ENCODE data around the gene COX6B1.
A peak's percentile ranks its signal among the peaks of the same experiment; 100 is the strongest.

The COX6B1 gene

GRCh38 chr19:35629332-35629633 is 18.8 kb upstream of the COX6B1 start:
- ChIA-PET CTCF (no interaction called here), POLR2A (ENCODE audit: low non-redundant PET) (no interaction called here)
- H3K27ac ChIP-seq = peak overlapping the region; percentile 88
- TF ChIP-seq CTCF (conservative IDR thresholded peaks at IDR 0.05; ENCODE audit: low read depth) = no peak
- no peak for DNase-seq (ENCODE audit: low spot score)

- no peak for TF ChIP-seq CTCF (conservative IDR thresholded peaks at IDR 0.05; ENCODE audit: low read depth)
- DNase-seq (ENCODE audit: low spot score) = no peak
- no peak overlapping the region for H3K27ac ChIP-seq
- CTCF ChIA-PET = interaction anchor here (0.6 kb wide), 1 partner anchor 68 kb away, joined by 4 read pairs; no protein-coding TSS in a partner anchor
- POLR2A ChIA-PET (ENCODE audit: low non-redundant PET) = no interaction called here
Observed at GRCh38 chr19:35633727-35634440, 14.2 kb upstream of the COX6B1 start.

GRCh38 chr19:35636651-35637050 is 11.5 kb upstream of the COX6B1 start:
- TF ChIP-seq CTCF (conservative IDR thresholded peaks at IDR 0.05; ENCODE audit: low read depth) = no peak
- no peak for DNase-seq (ENCODE audit: low spot score)
- H3K27ac ChIP-seq = no peak overlapping the region; the same call in 1 of the 2 replicates
- POLR2A ChIA-PET (ENCODE audit: low non-redundant PET) = no interaction called here
- CTCF ChIA-PET = interaction anchor here (1.1 kb wide), 1 partner anchor 141 kb away, joined by 5 read pairs; no protein-coding TSS in a partner anchor

GRCh38 chr19:35637165-35637564 is 11.0 kb upstream of the COX6B1 start:
- CTCF ChIA-PET = interaction anchor here (1.1 kb wide), 1 partner anchor 142 kb away, joined by 5 read pairs; no protein-coding TSS in a partner anchor
- no peak for TF ChIP-seq CTCF (conservative IDR thresholded peaks at IDR 0.05; ENCODE audit: low read depth)
- POLR2A ChIA-PET (ENCODE audit: low non-redundant PET) = no interaction called here
- DNase-seq (ENCODE audit: low spot score) = no peak
- 0 out of 2 replicates have a peak overlapping the region, but pooled peaks have one; percentile 23 for H3K27ac ChIP-seq

- CTCF ChIA-PET = no interaction called here
- TF ChIP-seq CTCF (conservative IDR thresholded peaks at IDR 0.05; ENCODE audit: low read depth) = no peak
- no peak overlapping the region for H3K27ac ChIP-seq
- POLR2A ChIA-PET (ENCODE audit: low non-redundant PET) = no interaction called here
- DNase-seq (ENCODE audit: low spot score) = no peak
Observed at GRCh38 chr19:35639321-35639639, 8.8 kb upstream of the COX6B1 start.

GRCh38 chr19:35639863-35640262 is 8.3 kb upstream of the COX6B1 start:
- ChIA-PET POLR2A (ENCODE audit: low non-redundant PET) (no interaction called here), CTCF (no interaction called here)
- H3K27ac ChIP-seq = no peak overlapping the region
- DNase-seq (ENCODE audit: low spot score) = no peak
- no peak for TF ChIP-seq CTCF (conservative IDR thresholded peaks at IDR 0.05; ENCODE audit: low read depth)
